ENCODE data around the gene AOPEP.

Gene AOPEP

DNA sequence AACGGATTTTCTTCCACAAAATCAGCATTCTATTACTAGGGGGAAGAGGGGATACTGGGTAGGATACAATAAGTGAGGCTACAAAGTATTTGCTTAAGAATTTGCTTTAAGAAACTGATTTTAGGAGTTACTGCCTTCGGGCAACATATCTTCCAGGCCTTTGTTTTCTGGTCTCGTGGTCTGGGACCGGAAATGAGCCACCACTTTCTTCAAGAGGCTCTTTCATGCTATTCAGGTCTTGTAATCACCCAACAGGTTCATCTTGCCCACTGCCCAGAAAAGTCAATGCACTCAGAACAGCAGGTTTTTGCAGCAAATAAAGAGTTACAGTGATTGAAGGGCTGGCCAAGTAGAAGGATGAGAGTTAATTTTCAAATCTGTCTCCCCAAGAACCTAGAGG lies 6.6 kb upstream of the AOPEP start:
- DNase-seq = no peak

DNA sequence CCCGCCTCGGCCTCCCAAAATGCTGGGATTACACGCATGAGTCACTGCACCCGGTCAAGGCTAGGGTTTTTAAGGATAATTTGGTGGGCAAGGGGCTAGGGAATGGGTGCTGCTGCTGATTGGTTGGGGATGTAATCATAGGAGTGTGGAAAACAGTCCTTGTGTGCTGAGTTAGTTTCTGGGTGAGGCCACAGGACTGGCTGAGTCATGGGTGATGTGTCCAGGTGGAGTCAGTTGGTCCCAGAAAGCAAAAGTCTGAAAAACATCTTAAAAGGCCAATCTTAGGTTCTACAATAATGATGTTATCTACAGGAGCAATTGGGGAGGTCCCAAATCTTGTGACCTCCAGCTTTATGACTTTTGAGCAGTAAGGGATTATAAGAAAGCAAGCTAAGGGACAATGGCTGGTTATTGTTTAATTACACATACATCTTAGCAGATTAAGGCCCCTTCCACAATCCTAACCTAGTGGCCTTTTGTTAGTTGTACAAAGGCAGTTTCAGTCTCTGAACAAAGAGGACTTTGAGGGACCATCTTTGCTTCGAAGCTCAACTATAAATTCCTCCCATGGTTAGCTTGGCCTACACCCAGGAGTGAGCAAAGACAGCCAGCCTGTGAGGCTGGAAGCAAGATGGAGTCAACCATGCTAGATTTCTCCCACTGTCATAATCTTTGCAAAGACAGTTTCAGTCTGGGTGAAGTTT lies 5.5 kb upstream of the AOPEP start:
- DNase-seq = no peak

DNA sequence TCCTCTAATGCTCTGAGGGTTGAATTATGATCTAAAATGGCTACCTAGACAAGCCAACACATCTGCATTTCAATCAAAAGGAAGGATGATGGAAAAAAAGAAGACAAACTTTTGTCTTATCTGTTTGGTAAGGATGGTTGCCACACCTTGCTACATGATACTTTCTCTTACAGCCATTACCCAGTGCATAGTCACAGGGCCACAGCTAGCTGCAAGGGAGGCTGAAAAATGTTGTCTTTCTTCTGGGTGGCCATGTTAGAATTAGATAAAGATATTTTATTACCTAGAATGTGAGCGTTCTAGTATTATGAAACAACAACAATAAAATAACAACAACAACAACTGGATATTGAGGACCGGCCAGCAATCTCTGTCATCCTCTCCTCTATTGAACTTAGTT lies 4.7 kb upstream of the AOPEP start:
- no peak for DNase-seq

DNA sequence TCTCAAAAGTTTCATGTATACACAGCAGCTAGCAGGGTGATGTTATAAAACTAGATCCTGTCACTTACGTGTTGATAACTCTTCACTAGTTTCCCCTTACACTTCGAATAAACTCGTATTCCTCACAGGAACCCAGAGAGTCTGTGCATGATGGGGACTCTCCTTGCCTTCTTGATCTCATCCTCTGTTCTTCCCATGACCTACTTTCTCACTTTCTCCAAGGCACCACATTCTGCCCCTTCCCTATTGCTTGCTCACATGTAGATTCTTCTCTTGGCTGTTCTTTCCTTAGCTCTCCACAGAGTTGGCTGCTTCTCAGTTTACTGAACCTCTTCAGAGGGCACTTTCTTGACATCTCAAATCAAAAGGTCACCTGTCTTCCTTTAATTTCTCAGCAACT lies 1.2 kb upstream of the AOPEP start:
- no peak for DNase-seq

DNA sequence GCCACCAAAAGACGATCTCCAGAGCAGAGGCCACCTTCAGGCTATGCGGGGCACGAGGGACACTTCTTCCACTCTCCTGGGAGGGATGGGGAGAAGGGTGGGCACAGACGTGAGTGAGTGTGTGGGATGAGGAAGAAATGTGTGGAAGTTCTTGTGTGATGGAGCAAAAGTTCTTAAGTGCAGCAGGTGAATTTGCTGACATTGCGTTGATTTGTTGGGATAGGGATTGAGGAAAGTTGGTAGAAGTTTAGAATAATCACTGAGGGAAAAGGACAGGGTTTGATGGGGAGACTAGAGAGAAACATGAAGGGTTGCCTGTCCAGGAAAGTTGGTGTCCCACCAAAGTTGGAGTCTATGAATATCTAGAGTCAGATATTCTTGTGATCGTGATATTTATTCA lies 2.2 kb downstream of the AOPEP start:
- no peak for DNase-seq

DNA sequence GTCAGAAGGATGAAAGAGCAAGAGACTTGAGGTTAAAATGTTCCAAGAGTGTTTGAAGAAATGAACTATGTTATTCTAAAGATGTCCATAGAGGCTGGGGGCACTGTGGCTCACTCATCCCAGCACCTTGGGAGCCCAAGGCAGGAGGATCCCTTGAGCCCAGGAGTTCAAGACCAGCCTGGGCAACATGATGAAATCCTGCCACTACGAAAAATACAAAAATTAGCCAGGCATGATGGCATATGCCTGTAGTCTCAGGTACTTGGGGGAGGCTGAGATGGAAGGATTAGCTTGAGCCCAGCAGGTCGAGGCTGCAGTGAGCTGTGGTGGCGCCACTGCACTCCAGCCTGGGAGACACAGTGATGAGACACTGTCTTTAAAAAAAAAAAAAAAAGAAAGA lies 2.7 kb downstream of the AOPEP start:
- DNase-seq = no peak

DNA sequence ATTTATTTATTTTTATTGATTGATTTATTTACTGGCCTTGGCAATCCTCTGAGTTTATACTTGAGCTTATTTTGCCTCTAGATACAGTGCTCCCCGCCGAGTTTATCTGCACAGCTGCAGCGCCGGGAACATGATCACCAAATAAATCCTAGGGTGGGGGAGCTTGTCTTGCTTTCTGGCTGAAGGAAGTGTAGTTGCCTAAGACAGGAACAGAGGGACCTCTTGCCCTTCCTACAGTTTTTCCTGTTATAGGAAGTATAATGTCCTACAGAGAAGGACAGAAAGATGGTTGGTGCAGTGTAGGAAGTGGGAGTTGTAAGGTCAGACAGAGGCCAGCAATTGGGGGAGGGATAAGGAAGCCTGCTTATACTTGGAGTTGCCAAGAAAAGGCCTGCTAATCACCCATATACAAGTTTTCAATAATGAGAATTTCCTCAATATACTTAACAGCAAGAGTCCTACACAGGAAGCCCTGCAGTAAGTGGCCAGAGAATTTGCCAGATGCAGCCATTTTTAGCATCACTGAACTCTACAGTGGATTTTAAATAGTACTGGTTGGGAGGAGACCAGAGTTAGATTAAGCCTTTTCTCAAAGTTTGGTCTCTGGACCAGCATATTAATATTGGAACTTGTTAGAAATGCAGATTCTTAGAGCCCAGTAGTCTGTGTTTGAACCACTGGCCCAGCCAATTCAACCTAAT lies 7.7 kb downstream of the AOPEP start:
- no peak for DNase-seq

DNA sequence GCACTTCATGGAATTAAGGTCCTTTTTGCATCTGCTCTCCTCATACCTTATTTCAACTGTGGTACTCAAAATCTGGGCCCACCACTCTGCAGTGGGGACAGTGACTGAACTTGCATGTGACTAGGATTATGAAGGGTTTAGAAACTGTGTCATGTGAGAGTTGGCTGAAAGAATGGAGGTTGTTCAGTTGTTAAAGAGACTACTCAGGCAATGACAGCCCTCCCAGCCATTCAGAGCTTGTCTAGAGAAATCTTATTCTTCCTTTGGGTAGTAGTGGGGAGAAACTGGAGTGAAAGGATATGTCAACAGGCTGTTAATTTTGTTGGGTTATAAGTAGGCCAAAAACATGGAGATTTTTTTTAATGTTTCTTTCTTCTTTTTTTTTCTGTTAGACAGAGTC lies 10.3 kb downstream of the AOPEP start:
- no peak for DNase-seq

DNA sequence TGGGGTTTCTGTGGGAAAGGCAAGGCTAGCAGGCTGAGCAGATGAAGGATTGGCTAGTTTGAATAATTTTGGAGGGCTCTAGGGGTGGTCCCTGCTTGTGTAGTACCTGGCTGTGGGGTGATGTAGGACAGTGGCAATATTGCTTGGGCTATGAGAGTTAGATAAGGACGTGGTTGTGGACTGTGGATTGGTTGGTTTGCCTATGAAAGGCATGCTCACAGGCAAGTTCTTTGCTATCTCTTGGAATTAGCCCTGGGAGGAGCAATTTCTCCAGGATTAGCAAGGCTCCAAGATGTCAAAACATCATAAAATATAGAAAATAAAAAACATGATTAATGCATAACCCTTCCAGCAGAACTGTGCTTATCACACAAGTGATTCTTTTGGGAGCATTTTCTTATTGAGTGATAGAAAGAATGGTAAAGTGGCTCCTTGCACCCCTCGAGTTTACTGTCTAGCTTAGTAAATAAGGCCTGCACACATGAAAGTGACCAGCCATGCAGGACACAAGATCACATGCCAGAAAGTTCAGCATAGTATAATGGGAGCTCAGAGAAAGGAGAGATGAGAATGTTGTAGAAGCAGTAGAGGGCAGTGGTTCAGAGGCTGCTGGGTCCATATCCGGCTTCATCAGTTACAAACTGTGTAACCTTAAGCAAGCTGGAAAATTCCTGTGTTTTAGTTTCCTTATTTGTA lies 13.8 kb downstream of the AOPEP start:
- DNase-seq = no peak

DNA sequence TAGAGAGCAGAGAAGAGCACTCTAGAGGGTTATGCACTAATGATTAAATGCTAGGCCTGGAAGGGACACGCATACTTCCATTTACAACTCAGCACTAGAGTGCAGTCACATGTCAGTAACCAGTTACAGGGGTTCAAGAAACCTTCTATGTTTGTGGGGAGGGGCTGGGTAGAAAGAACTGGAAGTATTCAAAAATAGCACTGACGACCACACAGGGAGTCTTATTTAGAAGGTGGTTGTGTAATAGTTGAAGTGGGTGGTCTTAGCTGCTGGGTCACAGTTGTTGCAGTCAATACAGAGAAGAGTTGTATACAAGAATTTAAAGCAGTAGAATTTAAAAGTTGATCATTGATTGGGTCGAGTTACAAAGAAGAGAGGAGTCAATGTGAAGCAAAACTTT lies 15.4 kb downstream of the AOPEP start:
- no peak for DNase-seq

DNA sequence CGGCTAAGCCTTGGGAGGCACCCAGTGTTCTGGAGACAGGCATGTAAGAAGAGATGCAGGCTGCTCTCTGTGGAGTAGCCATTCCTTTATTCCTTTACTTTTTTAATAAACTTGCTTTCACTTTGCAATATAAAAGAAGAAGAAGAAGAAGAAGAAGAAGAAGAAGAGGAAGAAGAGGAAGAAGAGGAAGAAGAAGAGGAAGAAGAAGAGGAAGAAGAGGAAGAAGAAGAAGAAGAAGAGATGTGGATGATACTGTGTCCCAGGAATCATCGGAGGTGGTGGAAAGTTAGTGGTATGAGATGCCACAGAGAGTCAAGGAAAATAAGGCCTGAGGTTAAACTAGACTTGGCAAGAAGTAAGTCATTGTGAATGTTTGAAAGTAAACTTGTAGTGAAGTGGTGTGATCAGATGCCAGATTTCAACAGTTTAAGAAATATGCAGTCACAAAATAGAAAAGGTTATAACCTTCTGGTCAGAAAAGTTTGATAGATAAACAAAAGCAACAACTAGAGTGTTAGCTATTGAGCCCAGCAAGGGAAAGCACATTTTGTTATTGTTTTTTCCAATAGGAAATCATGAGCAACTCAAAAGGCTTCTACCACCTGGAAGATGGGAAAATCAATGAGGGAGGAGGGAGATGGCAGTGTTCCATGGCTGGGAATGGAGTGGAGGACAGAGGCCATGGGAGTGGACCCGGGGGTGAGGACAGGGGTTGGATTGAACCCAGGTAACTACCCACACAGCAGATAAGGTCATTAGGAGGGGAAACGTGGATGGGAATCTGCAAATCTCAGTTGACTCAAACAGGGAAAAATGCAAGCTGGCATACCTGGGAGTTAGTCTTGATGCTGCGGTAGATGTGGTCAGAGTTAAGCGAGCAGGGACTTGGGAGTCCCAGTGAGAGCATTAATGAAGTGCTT lies 16.8 kb downstream of the AOPEP start:
- no peak for DNase-seq

DNA sequence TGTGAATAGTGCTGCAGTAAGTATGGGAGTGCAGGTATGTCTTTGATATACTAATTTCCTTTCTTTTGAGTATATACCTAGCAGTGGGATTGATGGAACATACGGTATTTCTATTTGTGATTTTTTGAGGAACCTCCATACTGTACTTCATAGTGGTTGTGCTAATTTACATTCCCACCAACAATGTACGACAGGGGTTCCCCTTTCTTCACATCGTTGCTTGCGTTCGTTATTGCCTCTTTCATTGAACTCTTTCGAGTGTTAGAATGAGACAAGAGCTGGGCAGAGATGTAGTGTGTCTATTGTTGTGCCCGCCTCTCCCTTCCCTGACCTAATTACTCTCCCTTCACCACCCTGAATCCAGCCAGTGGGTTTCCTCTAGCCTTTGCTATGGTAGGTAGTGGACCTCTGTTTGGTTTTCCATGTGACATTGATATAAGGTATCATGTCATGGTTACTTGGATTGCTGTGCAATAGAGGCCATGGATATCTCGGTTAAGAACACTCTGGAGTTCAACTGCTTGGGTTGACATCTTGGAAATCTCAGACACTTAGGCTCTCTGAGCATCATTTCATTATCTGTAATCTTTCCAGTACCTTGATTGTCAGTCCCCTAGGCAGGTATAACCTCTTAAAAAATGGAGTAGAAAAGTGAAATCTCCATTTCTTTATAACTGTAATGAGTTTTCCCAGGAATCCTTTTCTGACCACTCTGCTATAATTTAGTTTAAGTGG lies 19.5 kb downstream of the AOPEP start:
- no peak for DNase-seq

DNA sequence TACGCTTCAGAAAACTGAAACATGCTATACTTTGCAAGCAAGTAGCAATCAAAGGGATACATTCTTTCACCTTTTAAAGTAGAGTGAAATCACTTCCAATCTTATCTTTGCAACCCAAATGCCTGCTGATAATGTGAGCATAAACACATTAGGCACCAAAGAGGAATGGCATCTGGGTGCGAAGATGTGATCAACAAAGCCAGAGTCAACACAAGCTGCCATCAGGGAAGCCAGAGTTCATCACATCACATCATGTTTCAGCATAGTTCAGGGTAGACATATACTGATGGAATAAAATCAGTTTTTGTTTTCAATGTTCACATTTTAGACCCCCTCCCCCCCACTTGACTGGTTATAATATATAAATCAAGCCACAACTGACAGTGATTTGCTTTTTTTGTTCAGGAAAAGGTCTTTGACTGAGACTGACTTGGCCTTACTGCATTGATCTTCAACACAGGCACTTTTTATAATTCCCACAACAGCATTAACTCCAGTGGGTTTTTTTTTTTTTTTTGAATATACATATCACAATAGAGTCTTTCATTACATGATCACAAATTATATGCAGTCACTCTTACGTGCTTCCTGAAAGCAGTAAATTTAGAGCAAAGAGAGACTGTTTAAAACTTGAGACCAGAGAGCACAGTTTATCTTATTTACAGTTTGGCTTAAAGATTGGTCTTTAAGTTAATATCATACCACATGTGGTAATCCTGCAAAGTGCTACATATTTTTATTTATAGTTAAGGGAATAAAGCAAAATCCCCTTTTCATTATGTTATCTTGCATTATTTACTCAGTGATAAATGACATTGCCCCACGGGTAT lies 20.3 kb downstream of the AOPEP start:
- no peak for DNase-seq

DNA sequence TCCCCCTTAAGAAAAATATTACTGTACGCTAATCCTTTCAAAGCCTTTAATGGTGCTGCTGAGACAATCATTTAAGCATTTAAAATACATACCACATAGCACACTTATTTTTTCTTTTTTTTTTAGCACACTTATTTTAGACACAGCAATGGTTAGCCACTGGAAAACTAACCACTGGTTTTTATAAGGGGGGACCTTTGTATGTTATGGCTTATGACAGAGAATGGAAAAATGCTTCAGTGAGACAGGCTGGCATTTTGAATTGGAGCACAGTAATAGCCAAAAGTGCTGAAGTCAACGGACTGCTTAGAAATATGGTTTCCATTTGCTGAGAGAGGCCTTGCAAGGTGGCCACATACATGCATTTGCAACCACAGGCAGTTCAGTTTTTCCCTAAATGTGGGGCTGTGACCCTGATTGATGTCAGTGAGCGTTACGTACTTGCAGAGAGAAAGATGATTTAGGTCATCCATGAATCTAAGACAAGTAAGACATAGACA lies 28.5 kb downstream of the AOPEP start:
- no peak for DNase-seq

DNA sequence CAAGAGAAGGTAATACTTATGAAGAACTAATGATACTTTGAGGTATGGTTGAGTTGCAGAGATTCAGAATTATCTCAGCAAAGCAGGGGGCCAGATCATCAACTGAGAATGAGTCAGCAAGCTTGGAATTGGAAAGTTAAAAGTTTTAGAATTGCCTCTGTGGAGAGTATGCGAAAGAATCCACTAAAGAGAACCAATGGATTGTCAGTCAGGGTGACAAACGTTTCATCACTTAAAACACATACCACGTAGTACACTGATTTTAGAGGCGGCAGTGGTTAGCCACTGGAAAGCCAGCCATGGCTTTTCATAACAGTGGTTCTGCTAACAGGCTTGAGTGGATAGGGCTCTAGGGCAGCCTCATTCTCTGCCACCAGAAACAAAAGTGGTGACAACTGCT lies 30.7 kb downstream of the AOPEP start:
- no peak for DNase-seq

DNA sequence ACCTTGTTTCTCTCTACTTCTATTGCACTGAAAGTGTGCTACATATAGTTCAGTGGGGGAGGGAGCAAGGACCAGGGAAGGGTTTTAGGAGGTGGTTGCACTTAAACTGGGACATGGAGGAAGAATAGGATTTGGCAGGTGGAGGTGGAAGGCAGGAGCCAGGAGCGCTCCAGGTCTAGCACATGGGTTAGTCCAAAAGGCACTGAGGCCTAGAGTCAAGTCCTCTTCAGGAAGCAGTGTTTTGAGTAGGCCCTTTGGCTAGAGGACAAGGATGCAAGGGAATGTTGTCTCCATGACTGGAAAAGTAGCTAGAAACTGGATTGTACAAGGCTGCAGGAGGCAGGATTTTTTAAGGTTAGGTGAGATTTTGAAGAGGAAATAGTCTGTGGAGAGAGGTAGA lies 31.5 kb downstream of the AOPEP start:
- no peak for DNase-seq

DNA sequence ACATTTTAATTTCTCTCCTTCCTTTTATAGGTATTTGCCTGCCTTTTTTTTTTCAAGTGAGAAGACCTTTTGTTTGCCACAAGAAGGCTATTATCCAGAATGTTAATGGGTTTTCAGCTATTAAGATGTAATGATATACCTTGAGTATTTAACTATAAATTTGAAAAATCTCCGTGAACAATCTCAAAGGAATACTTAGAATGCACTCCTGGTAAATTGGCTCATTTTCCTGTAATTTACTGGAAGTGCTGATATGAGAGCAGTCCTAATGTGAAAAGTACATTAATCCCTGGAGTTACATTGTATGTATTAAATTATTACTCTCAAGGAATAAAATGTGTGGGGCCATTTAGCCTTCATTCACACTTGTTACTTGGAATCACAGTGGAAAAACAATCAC lies 32.4 kb downstream of the AOPEP start:
- DNase-seq = peak; percentile 30

DNA sequence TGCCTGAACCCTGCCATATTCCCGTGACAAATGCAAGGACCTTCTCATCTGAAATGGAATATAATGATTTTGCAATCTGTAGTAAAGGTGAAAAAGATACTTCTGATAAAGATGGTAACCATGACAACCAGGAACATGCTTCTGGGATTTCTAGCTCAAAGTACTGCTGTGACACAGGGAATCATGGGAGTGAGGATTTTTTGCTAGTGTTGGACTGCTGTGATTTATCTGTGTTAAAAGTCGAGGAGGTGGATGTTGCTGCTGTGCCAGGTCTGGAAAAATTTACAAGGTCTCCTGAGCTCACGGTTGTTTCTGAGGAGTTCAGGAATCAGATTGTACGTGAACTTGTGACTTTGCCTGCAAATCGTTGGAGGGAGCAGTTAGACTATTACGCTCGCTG lies 33.5 kb downstream of the AOPEP start:
- DNase-seq = no peak

DNA sequence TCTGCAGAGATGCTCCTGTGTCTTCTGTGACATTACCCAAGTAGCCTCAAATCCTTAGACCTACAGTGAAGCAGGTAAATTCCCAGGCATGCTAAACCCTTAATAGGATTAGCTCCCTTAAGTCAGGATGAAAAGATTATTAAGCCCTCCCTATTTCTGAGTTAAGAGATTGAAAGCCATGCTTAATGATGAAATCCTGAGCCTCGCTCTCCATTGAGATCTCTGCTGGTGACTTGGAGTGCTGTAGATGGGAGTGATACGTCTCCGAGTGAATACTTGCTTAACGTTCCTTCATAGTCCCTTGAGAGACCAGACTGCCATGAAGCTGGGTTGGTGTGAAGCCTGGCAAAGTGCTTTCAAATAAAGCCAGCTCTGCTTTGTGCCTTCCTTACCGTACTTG lies 34.2 kb downstream of the AOPEP start:
- DNase-seq = no peak

DNA sequence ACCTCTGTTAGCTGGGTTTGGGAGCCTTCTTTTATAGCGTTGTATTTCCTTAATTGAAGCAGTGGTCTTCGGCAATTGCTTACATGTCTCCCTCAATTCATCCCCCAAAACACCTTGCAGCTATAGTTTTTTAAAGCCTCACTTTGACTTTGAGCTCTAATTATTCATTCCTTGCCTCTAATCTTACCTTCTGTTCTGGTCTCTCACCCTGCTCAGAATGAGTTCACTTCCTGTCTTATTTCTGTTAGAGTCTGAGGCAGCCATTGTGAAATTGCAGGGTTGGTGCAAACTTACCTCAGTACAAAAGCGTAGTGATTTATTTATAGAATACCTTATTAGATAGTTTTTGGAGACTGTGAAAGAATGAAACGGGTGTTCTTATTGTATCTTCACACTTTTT lies 35.0 kb downstream of the AOPEP start:
- DNase-seq = no peak

DNA sequence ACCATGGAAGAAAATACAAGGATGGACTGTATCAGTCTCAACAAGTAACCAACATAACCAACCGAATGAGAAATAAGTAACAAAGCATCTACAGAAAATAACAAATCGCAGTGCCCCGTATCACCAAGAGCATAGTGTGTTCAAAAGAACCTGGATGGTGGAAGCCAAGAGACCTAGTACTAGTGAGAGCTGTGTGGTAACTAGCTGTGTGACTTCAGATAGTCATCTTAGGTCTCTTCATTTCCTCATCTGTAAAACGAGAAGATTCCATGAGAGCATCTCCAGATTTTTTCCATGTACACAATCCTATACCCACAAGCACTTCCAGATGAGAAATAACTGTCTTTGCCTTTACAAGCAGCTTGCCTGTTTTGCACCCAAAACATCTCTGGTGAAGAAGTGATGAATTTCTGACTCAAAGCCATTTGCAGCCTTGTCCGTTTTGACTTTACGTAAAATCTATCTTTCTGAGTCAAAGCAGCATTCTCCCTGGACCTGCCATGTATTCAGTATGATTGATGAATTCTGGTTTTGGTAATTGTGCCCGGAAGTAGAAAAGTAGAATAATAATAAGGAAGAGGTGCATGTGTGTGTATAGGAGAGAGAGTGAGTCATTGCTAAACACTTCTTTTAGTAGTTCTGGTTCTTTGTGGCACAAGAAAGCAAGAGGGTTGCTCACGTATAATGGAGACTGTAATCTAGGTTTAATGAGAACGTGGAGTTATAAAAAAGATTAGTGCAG lies 41.0 kb downstream of the AOPEP start:
- DNase-seq = no peak
